IPS-20b (cell line): ENCODE results near the gene OR10G2.

Source experiments
- H3K27ac ChIP-seq: one replicate; pipeline ENCODE4 v1.5.1; 2013; ENCODE audit warnings: low read length
- H3K27me3 ChIP-seq: 2 replicates; pipeline ENCODE4 v1.6.1; 2013; ENCODE audit warnings: mild to moderate bottlenecking, low read length, inconsistent platforms; ENCODE audit not compliant: insufficient read depth
- H3K36me3 ChIP-seq: 2 replicates; pipeline ENCODE4 v1.6.1; 2013; ENCODE audit warnings: low read depth, mild to moderate bottlenecking, inconsistent platforms, low read length, moderate library complexity; ENCODE audit not compliant: insufficient read depth
- H3K4me1 ChIP-seq: 2 replicates; pipeline ENCODE4 v1.6.1; 2013; ENCODE audit warnings: mild to moderate bottlenecking, control low read depth, inconsistent platforms, low read length, moderate library complexity; ENCODE audit not compliant: insufficient read depth
- H3K4me3 ChIP-seq: 2 replicates; pipeline ENCODE4 v1.5.1; 2013; ENCODE audit warnings: mild to moderate bottlenecking, low read length, inconsistent platforms
- H3K9ac ChIP-seq: 2 replicates; pipeline ENCODE4 v1.6.1; 2013; ENCODE audit warnings: low read depth, mild to moderate bottlenecking, inconsistent platforms, low read length, moderate library complexity
- H3K9me3 ChIP-seq: 2 replicates; pipeline ENCODE4 v1.6.1; 2013; ENCODE audit warnings: mild to moderate bottlenecking, low read depth, low read length, inconsistent platforms; ENCODE audit not compliant: insufficient read depth

Gene OR10G2, protein sequence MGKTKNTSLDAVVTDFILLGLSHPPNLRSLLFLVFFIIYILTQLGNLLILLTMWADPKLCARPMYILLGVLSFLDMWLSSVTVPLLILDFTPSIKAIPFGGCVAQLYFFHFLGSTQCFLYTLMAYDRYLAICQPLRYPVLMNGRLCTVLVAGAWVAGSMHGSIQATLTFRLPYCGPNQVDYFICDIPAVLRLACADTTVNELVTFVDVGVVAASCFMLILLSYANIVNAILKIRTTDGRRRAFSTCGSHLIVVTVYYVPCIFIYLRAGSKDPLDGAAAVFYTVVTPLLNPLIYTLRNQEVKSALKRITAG

DNA sequence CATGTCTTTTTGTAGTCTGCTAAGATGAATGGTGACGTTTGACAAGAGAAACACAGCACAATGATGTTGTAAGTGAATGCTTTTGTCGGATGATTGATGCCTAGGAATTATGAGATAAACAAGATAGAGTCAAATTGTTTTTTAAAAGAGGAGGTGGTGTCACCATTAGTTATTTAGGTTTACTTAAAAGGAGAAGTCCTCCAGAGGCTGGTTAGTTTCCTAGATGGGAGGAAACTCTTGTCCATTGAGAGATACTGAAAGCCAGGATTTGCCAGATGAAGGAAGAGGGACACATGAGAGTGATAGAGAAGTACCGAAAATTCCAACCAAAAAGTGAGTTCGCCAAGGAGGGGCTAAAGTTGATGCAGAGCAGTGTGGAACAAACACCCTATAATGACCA, at the start of gene OR10G2:
Gene OR10G2, minus strand, starts transcription at position 101 of the 400 bp plus-strand sequence. Its CDS starts 98 bp downstream, at position 3.
- H3K4me3 ChIP-seq, result no peak within 1 kb of the TSS
- H3K9ac ChIP-seq, result no peak within 1 kb of the TSS
- H3K36me3 ChIP-seq, result no peaks in the 10 kb centered on the region
- no peaks in the 10 kb centered on the region for H3K9me3 ChIP-seq
- no peaks in the 10 kb centered on the region for H3K4me1 ChIP-seq
- H3K27me3 ChIP-seq, result no peaks in the 10 kb centered on the region
- no peak within 1 kb of the TSS for H3K27ac ChIP-seq

DNA sequence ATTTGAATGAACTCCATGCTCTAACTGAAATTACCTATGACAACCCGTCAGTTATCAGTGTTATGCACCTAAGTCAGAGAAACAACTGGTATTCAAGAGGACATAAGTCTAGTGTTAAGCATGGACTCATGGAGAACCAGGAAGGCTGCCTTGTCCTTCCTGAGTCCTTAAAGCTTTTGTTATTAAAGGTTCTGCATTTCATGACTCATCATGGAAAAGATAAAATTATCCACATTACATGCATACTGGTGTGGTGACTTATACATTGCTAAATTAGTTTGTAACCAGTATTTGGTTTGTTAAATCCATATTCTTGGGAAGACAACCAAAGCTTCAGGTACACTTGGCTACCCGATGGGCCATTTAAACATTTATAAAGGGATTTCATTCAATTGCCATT, 45.3 kb upstream of the OR10G2 start:
- Histone ChIP-seq H3K9me3 (no peaks in the 10 kb centered on the region), H3K9ac (no peak overlapping the region), H3K36me3 (no peaks in the 10 kb centered on the region), H3K4me3 (no peak overlapping the region), H3K4me1 (no peaks in the 10 kb centered on the region), H3K27me3 (no peaks in the 10 kb centered on the region), H3K27ac (no peak overlapping the region)

DNA sequence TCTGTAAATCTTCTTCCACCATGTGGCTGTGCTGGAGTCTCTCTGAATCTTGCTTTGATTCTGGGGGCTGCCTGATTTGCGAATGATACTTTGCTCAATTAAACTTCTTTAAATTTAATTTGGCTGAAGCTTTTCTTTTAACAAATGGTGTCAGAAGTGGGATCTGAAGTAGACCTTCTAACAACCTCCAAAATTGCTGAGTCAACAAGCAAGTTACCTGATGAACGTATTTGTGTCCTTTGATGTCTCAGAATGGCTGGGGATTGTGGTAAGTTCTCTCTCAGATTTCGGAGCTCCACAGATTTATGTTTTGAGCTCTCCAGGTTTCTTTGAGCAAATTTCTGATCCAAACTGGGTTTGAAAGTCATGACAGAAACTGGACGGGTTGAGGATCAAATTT, 40.8 kb upstream of the OR10G2 start:
- Histone ChIP-seq H3K9me3 (no peaks in the 10 kb centered on the region), H3K4me1 (no peaks in the 10 kb centered on the region), H3K9ac (no peak overlapping the region), H3K27me3 (no peaks in the 10 kb centered on the region), H3K4me3 (no peak overlapping the region), H3K27ac (no peak overlapping the region), H3K36me3 (no peaks in the 10 kb centered on the region)

DNA sequence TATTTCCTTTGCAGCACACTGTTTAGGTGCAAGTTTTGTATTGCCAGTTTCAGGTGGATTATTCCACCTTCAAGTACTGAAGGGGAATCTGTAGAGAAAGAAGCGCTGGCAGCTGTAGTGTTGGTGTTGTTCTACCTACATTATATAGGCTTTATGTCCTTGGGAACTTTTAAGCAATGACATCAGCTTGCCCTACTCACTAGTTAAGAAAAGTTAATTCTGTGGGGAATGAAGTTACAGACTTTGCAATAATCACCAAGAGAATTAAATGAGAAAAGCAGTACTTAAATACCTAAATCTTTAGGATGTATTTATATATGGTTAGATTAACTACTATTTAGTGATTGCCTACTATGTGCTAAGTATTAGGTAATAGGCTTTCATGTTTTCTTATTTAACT, 39.0 kb upstream of the OR10G2 start, which contains the start of gene OR4E1:
Gene OR4E1, minus strand, starts transcription at position 101 of the 400 bp plus-strand sequence. CDS start 2,883 bp downstream, outside the sequence.
- Histone ChIP-seq H3K27me3 (no peaks in the 10 kb centered on the region), H3K4me3 (no peak within 1 kb of the TSS), H3K27ac (no peak within 1 kb of the TSS), H3K36me3 (no peaks in the 10 kb centered on the region), H3K9me3 (no peaks in the 10 kb centered on the region), H3K4me1 (no peaks in the 10 kb centered on the region), H3K9ac (no peak within 1 kb of the TSS)

DNA sequence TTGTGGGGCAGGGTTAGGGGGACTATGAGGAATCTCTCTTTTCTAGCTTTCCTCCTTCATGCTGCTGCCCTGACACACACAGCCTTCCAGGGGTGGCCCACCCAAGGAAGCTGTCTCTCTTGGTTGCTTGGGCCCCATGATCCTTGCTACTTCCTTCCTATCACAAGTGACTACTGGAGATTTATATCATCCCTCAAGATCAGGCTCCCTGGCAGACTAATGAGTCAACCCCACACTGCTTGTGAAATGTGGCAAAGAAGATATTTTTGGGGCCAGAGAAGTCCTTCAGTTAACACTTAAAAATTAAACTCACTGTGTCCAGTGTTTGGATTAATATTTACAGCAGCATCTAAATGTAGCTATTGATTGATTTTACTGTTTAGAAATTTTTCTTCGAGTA, 37.4 kb upstream of the OR10G2 start:
- H3K36me3 ChIP-seq, result no peaks in the 10 kb centered on the region
- H3K27me3 ChIP-seq, result no peaks in the 10 kb centered on the region
- H3K9me3 ChIP-seq, result no peaks in the 10 kb centered on the region
- no peaks in the 10 kb centered on the region for H3K4me1 ChIP-seq
- H3K9ac ChIP-seq, result no peak overlapping the region
- no peak overlapping the region for H3K4me3 ChIP-seq
- H3K27ac ChIP-seq, result no peak overlapping the region

DNA sequence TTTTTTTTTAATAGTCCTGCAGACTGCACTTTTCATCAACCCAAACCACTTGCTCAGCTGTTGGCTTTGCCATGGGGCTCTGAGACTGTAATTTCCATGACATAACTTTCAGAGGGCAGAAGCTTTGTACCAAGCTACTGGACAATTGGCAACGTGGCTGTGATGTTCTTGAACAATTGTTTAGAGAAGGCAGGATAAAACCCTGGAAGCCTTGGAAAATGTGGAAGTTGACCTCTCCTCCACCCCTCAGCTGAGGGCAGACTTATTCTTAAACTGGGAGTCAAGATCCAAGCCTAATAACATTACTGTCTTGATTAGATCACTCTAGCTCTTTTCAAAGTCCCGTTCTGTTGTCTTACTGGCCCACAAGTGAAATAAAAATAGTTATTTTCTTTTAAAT, 36.6 kb upstream of the OR10G2 start:
- Histone ChIP-seq H3K27me3 (no peaks in the 10 kb centered on the region), H3K4me1 (no peaks in the 10 kb centered on the region), H3K9me3 (no peaks in the 10 kb centered on the region), H3K9ac (no peak overlapping the region), H3K27ac (no peak overlapping the region), H3K36me3 (no peaks in the 10 kb centered on the region), H3K4me3 (no peak overlapping the region)

DNA sequence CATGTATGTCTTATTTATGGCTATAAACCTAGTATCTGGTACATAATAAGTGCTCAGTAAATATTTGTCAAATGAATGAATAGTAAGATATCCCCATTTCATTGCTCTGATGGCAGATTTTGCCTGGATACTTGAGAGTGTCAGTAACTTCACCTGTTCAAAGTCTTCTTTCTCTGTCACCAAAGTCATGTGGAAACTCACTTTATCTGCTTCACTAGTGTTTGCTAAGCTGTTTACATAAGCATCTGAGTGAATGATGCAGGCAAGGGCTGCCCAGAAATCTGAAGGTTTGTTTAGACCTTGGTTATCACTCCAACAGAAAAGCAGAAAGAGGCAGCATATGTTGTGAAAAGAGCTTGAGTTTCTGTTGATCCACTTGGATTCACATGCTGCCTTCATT, 34.5 kb upstream of the OR10G2 start:
- H3K27ac ChIP-seq, result no peak overlapping the region
- no peaks in the 10 kb centered on the region for H3K27me3 ChIP-seq
- no peaks in the 10 kb centered on the region for H3K36me3 ChIP-seq
- no peak overlapping the region for H3K4me3 ChIP-seq
- H3K9me3 ChIP-seq, result no peaks in the 10 kb centered on the region
- no peak overlapping the region for H3K9ac ChIP-seq
- H3K4me1 ChIP-seq, result no peaks in the 10 kb centered on the region

DNA sequence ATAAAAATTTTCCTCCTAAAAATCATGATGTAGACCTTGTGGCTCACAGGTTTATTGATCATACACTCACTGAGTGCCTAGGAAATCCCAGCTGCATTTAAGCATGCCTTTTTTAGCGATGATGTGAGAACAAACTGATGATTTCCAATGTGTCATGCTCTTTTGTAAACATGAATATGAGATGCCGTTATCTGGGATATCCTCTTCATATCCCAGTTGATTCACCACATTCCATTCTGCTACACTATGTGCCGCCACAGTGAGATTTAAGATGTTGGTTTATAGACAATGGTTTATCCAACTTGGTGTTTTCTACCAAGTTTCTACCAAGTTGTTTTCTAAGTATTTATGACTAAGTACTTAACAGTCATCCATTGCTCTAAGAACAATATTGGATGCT, 33.6 kb upstream of the OR10G2 start:
- H3K4me1 ChIP-seq, result no peaks in the 10 kb centered on the region
- H3K4me3 ChIP-seq, result no peak overlapping the region
- H3K36me3 ChIP-seq, result no peaks in the 10 kb centered on the region
- H3K27ac ChIP-seq, result no peak overlapping the region
- no peaks in the 10 kb centered on the region for H3K9me3 ChIP-seq
- H3K9ac ChIP-seq, result no peak overlapping the region
- H3K27me3 ChIP-seq, result no peaks in the 10 kb centered on the region

DNA sequence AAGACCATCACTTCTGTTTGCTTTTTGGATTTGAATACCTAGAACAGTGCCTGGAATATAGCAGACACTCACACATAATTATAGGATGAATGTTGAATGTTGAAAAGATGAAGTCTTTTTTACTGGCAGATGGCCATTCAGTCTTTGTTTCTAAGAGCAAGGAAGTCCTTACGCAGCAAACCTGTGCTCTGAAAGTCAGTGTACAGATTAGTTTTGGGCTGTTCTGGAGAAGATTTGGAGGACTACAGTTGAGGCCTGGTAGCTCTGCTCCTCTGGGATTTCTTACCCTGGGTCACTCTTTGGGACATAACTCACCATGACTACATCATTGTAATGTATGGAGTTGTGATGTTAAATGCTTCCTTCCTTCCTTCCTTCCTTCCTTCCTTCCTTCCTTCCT, 22.2 kb upstream of the OR10G2 start:
- Histone ChIP-seq H3K36me3 (no peaks in the 10 kb centered on the region), H3K9ac (no peak overlapping the region), H3K27me3 (no peaks in the 10 kb centered on the region), H3K27ac (no peak overlapping the region), H3K9me3 (no peaks in the 10 kb centered on the region), H3K4me3 (no peak overlapping the region), H3K4me1 (no peaks in the 10 kb centered on the region; the same call in 1 of the 2 replicates)

DNA sequence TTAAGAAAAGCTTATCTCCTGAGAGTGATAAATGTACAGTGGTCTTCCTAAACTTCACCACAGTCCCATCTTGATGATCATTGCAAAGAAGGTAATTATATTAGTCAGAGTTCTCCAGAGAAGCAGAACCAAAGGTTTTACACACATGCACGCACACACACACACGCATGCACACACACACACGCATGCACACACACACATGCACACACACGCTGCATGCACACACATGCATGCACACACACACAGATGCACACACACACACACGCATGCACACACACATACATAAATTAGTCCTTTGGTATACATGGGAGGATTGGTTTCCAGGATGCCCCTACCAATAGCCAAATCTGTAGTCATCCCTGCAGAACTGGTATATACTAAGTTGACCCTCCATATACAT, 19.5 kb upstream of the OR10G2 start:
- Histone ChIP-seq H3K27ac (no peak overlapping the region), H3K36me3 (no peaks in the 10 kb centered on the region), H3K9me3 (no peaks in the 10 kb centered on the region), H3K4me3 (no peak overlapping the region), H3K4me1 (no peaks in the 10 kb centered on the region; the same call in 1 of the 2 replicates), H3K27me3 (no peaks in the 10 kb centered on the region), H3K9ac (no peak overlapping the region)

DNA sequence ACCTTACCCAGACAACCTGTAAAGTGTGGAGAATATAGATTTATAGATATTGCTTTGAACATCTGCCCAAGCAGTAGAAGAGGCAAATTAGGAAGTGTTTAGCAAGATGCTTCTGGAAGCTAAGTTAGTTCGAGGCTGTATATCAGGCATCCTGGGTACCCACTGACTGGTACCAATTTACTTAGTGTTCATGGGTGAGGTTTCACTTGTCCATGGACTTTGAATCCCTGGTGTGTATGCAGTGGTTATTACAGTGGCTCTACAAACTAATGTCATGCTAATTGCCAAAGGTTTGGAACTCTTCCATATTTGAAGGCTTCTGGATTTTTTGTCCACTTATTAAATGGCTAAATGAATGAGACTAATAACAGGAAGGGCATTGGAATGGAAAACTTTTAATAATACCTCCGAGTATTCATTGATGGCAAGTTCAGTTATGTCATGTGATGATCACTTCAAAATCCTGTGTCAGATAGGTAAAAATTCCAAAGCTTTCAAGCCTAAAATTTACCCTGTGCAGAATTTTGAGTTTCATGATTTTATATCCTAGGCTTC, 18.7 kb upstream of the OR10G2 start, which contains the start of gene OR4E2:
Gene OR4E2, plus strand, starts transcription at position 505 of the 555 bp plus-strand sequence. CDS start 11,248 bp downstream, outside the sequence.
- no peaks in the 10 kb centered on the region for H3K9me3 ChIP-seq
- no peaks in the 10 kb centered on the region for H3K27me3 ChIP-seq
- H3K27ac ChIP-seq, result no peak within 1 kb of the TSS
- no peak within 1 kb of the TSS for H3K4me3 ChIP-seq
- H3K4me1 ChIP-seq, result no peaks in the 10 kb centered on the region; the same call in 1 of the 2 replicates
- H3K36me3 ChIP-seq, result no peaks in the 10 kb centered on the region
- H3K9ac ChIP-seq, result no peak within 1 kb of the TSS

DNA sequence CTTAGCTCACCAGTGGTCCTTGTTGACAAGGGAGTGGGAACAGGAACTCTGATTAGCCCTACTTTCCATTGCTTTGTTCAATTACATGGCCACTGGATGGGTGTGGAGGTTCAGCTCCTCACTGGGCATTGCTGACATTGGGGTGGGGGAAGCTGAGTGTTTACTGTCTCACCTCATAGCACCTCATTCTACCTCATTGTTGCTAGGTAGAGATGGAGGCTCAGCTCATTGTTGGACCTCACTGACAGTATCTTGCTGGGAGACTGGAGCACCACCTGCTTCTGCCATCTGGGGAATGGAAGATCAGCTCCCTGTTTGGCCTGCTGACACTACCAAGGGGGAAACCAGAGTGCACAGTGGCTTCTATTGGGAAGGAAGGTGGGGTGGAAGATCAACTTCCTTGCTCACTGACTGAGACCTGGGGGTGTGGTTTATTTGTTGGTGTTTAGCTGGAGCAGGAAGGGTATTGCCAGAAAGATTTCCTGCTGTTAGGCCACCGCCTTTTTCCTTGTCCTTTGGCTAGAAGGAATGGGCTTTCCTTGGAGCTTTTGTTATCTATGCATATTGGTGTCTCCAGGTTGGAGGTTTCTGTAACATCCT, 17.6 kb upstream of the OR10G2 start:
- H3K27me3 ChIP-seq, result no peaks in the 10 kb centered on the region
- no peak overlapping the region for H3K27ac ChIP-seq
- H3K9me3 ChIP-seq, result no peaks in the 10 kb centered on the region
- H3K4me3 ChIP-seq, result no peak overlapping the region
- no peak overlapping the region for H3K9ac ChIP-seq
- H3K4me1 ChIP-seq, result no peaks in the 10 kb centered on the region; the same call in 1 of the 2 replicates
- no peaks in the 10 kb centered on the region for H3K36me3 ChIP-seq
